A673 (cell line): ENCODE results near the gene TMEM239. TPM values are rescaled to one million over a fixed set of nuclear protein-coding genes. Genes with fewer than 3 reads are reported as not detected.

Source experiments
- BruUV-seq: library from RNA; stranded (reverse); fragments of 400-500 nt; replicated peaks from 2 replicates; lab custom pipeline; 2021; lab: Mats Ljungman, UMichigan
- CTCF ChIA-PET: fragments of 300-600 bp; sonication (Branson Sonifier 250); formaldehyde crosslinking; loops from one replicate; lab custom pipeline; 2022; ENCODE audit warnings: antibody characterized with exemption; lab: Charles Lee
- POLR2A ChIA-PET: fragments of 300-600 bp; sonication (Branson Sonifier 250); formaldehyde crosslinking; loops from one replicate; lab custom pipeline; 2022; ENCODE audit warnings: antibody characterized with exemption; ENCODE audit not compliant: low non-redundant PET; lab: Charles Lee
- DNase-seq: peaks from one replicate; pipeline ENCODE4 v3.0.0-alpha.2; 2015; ENCODE audit warnings: low spot score
- H3K27ac ChIP-seq: fragments of 200-600 bp; sonication (generic); 2 replicates; pipeline ENCODE4 v1.5.1; 2016; ENCODE audit warnings: mixed run types, low read depth, mild to moderate bottlenecking, mixed read lengths, antibody characterized with exemption, low read length; ENCODE audit not compliant: poor library complexity, severe bottlenecking
- H3K27me3 ChIP-seq: fragments of 200-600 bp; sonication (generic); replicated peaks from 2 replicates; pipeline ENCODE4 v1.6.1; 2017; ENCODE audit warnings: mixed run types, low read depth, mild to moderate bottlenecking, mixed read lengths, antibody characterized with exemption, low read length; ENCODE audit not compliant: insufficient read depth, poor library complexity
- H3K36me3 ChIP-seq: fragments of 200-600 bp; sonication (generic); 2 replicates; pipeline ENCODE4 v1.6.1; 2016; ENCODE audit warnings: mixed run types, mild to moderate bottlenecking, mixed read lengths, antibody characterized with exemption, low read length; ENCODE audit not compliant: insufficient read depth, poor library complexity, severe bottlenecking
- H3K4me1 ChIP-seq: fragments of 200-600 bp; sonication (generic); 2 replicates; pipeline ENCODE4 v1.6.1; 2017; ENCODE audit warnings: mixed run types, mild to moderate bottlenecking, mixed read lengths, antibody characterized with exemption, low read length; ENCODE audit not compliant: insufficient read depth, poor library complexity, severe bottlenecking
- H3K4me3 ChIP-seq: fragments of 200-600 bp; sonication (generic); 2 replicates; pipeline ENCODE4 v1.5.1; 2016; ENCODE audit warnings: low read depth, mixed run types, mild to moderate bottlenecking, mixed read lengths, low read length; ENCODE audit not compliant: poor library complexity, severe bottlenecking
- H3K9me3 ChIP-seq: fragments of 200-600 bp; sonication (generic); 2 replicates; pipeline ENCODE4 v1.6.1; 2016; ENCODE audit warnings: mixed run types, low read depth, mild to moderate bottlenecking, mixed read lengths, antibody characterized with exemption, low read length; ENCODE audit not compliant: poor library complexity, severe bottlenecking
- CTCF ChIP-seq: fragments of 300-800, 200-600 bp; sonication (generic); conservative IDR thresholded peaks from 2 replicates; pipeline ENCODE4 v1.5.1; 2017; ENCODE audit warnings: low read depth, mild to moderate bottlenecking, antibody characterized with exemption, low read length, moderate library complexity, mixed read lengths
- EZH2 ChIP-seq: fragments of 200-600 bp; sonication (generic); IDR thresholded peaks from 2 replicates; pipeline ENCODE4 v1.6.1; 2017; ENCODE audit warnings: borderline replicate concordance, low read depth, mild to moderate bottlenecking, mixed read lengths, antibody characterized with exemption, low read length; ENCODE audit not compliant: poor library complexity, severe bottlenecking
- intact Hi-C: fragments of 100-400 bp; cut with micrococcal nuclease; formaldehyde crosslinking; loops from one replicate; pipeline ENCODE4 v1.10.0; 2022; ENCODE audit not compliant: unreplicated experiment
- total RNA-seq: library from RNA; stranded (reverse); gene quantifications from 2 replicates; pipeline ENCODE4 v1.2.3, GENCODE V29; 2021

Gene TMEM239
- total RNA-seq, 1 experiment from 2014 or later, result not detected

DNA sequence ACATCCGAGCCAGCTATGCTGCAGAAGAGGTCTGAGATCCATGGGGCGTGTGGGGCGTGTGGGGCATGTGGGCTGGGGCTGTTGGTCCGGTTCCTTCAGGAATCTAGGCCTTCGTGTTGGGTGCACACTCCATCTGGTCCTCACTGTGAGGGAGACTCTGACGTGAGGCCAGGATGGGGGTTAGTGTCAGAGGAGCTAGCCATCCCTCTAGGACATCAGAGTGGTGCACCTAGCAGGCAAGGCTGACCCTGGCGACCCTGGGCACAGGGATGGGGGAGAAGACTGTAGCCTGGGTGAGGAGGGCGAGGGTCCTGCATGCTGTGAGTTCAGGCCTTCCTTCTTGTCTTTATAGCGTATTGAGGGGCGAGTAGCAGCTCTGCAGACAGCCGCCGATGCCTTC, 48.5 kb downstream of the TMEM239 start:
- no peak overlapping the region for H3K27ac ChIP-seq
- no peaks in the 10 kb centered on the region for H3K27me3 ChIP-seq
- H3K9me3 ChIP-seq, result no peaks in the 10 kb centered on the region
- intact Hi-C loops, result no loop called here
- ChIA-PET CTCF (no interaction called here), POLR2A (no interaction called here)
- no TSS peak for BruUV-seq
- H3K36me3 ChIP-seq, result peaks cover 12% of the 10 kb centered on the region
- H3K4me3 ChIP-seq, result no peak overlapping the region
- no peaks in the 10 kb centered on the region for H3K4me1 ChIP-seq
- TF ChIP-seq CTCF, result no peak
- TF ChIP-seq EZH2, result no peak
- DNase-seq, result no peak

DNA sequence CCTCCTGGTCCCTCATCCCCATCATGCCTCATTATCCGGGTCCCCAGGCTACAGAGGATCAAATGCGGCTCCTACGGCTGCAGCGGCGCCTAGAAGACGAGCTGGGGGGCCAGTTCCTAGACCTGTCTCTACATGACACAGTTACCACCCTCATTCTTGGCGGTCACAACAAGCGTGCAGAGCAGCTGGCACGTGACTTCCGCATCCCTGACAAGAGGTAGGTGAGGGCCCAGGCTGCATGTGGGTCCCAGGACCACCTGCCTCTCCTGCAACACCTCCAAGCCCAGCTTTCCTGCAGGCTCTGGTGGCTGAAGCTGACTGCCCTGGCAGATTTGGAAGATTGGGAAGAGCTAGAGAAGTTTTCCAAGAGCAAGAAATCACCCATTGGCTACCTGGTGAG, 48.9 kb downstream of the TMEM239 start:
- no peak for DNase-seq
- TF ChIP-seq EZH2 (no peak), CTCF (no peak)
- H3K4me3 ChIP-seq, result no peak overlapping the region
- peaks cover under 1% of the 10 kb centered on the region for H3K4me1 ChIP-seq
- no TSS peak for BruUV-seq
- no peaks in the 10 kb centered on the region for H3K27me3 ChIP-seq
- ChIA-PET CTCF (no interaction called here), POLR2A (no interaction called here)
- H3K27ac ChIP-seq, result no peak overlapping the region
- no peaks in the 10 kb centered on the region for H3K9me3 ChIP-seq
- H3K36me3 ChIP-seq, result peaks cover 12% of the 10 kb centered on the region
- intact Hi-C loops, result no loop called here

DNA sequence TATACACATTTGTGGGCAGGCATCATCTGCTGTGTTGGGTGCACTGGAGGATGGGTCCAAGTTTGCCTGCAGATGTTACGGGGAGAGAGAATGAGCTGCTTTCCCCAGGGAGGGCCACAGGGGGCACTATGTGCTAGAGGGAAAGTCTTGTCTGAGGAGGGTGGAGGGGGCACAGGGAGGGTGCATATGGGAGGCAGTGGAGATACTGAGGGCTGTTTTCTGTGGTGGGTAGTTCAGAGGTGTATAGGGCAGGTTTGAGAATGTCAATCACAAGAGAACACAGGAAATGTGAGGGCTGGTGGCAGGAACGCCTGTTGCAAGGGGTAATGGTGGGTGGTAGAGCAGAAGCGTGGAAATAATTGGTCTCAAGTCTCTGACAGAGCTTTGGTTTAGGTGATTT, 49.5 kb downstream of the TMEM239 start:
- H3K4me3 ChIP-seq, result no peak overlapping the region
- ChIA-PET CTCF (no interaction called here), POLR2A (no interaction called here)
- DNase-seq, result no peak
- peaks cover 6% of the 10 kb centered on the region for H3K4me1 ChIP-seq
- H3K9me3 ChIP-seq, result no peaks in the 10 kb centered on the region
- intact Hi-C loops, result no loop called here
- H3K27me3 ChIP-seq, result no peaks in the 10 kb centered on the region
- peaks cover 12% of the 10 kb centered on the region for H3K36me3 ChIP-seq
- TF ChIP-seq CTCF (no peak), EZH2 (no peak)
- no TSS peak for BruUV-seq
- no peak overlapping the region for H3K27ac ChIP-seq
